Activated T-cell treated with anti-CD3 and anti-CD28 coated beads for 24 hours (primary cell): ENCODE results near the gene NUDT5.
"Not testable (repeated sequence)": the region's sequence is repeated elsewhere in the genome, so short reads cannot be mapped to it uniquely, and the experiment has no call there.

Experiments used
- DNase-seq: peaks from one replicate; pipeline ENCODE4 v3.0.0-alpha.2; 2020; ENCODE audit warnings: low read depth

The NUDT5 gene

GRCh38 chr10:12202226-12202625 is 6.5 kb upstream of the NUDT5 start:
- no peak for DNase-seq

DNA sequence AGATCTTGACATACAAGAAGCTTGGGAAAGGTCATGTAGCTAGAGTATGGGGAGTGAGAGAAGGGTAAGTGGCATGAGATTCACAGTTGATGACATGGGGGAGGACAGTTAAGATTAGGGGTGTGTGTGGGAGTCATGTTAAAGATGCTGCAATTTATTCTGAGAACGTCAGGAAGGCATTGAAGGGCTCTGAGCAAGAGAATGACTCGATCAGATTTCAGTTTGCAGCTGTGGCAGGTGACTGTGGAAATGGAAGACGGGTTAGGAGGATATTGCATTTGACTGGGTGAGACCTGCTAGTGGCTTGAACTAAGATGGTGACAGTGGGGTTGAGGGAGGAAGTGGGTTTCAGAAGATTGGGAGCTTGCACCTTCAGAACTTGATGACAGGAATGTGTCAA is 5.9 kb upstream of the NUDT5 start:
- DNase-seq: no peak

GRCh38 chr10:12200850-12201249 is 5.2 kb upstream of the NUDT5 start:
- DNase-seq: no peak

GRCh38 chr10:12198156-12198555 is 2.5 kb upstream of the NUDT5 start:
- no peak for DNase-seq

- no peak for DNase-seq
Measured at GRCh38 chr10:12196531-12197211, 980 bp upstream of the NUDT5 start.

DNA sequence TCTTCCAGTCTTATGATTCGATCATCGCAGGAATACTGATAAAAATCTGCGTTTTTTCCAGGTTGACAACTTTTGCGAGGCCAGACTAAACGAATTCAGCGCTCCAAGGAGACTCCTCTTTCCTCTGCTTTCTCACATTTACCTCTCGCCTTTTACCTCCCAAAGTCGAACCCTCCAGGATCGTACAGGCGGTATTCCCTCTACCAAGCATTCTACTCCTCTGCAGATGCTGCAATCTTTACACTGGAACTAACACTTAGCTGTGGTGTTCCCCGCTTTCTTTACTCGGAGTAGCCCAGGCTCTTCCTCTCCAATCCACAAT is 449 bp downstream of the NUDT5 start:
- no peak for DNase-seq

DNA sequence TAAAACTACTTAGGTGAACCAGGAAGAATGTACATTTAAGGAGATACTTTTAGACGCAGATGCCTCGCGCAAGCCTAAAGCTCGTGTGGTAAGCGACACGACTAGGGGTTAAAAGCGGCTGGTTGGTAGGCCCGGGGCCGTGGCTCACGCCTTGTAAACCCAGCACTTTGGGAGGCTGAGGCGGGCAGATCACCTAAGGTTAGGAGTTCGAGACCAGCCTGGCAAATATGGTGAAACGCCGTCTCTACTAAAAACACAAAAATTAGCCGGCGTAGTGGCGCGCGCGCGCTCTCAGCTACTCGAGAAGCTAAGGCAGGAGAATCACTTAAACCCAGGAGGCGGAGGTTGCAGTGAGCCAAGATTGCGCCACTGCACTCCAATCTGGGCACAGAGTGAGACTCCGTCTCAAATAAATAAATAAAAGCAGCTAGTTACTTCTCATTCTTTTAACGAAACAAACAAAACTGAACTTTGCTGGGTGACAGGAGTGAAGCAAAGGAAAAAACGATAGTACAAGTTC is 879 bp downstream of the NUDT5 start:
- no peak for DNase-seq

GRCh38 chr10:12193193-12193592 is 2.5 kb downstream of the NUDT5 start:
- no peak for DNase-seq

- no peak for DNase-seq
Measured at GRCh38 chr10:12191715-12192114, 4.0 kb downstream of the NUDT5 start.

GRCh38 chr10:12189426-12189825 is 6.3 kb downstream of the NUDT5 start:
- DNase-seq: no peak

GRCh38 chr10:12188656-12189055 is 7.0 kb downstream of the NUDT5 start:
- DNase-seq: no peak

GRCh38 chr10:12187321-12187905 is 8.3 kb downstream of the NUDT5 start:
- DNase-seq: no peak

DNA sequence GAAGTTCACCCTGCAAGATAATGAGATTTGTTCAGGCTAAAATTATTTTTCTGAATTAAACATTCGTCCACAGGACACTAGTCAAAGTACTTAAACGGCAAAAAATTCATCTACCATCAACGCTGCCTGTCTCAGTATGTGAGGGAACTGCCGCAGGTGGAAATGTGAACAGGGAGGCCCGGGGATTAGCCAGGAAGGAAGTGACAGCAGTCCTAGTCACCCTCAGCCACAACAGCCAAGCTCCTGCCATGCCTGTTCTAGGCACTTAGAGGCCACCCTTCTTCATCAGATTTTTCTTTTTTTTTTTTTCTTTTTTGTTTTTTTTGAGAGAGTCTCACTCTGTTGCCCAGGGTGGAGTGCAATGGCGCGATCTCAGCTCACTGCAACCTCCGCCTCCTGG is 9.4 kb downstream of the NUDT5 start:
- DNase-seq: no peak

- DNase-seq: no peak
Measured at GRCh38 chr10:12184165-12184564, 11.5 kb downstream of the NUDT5 start.

DNA sequence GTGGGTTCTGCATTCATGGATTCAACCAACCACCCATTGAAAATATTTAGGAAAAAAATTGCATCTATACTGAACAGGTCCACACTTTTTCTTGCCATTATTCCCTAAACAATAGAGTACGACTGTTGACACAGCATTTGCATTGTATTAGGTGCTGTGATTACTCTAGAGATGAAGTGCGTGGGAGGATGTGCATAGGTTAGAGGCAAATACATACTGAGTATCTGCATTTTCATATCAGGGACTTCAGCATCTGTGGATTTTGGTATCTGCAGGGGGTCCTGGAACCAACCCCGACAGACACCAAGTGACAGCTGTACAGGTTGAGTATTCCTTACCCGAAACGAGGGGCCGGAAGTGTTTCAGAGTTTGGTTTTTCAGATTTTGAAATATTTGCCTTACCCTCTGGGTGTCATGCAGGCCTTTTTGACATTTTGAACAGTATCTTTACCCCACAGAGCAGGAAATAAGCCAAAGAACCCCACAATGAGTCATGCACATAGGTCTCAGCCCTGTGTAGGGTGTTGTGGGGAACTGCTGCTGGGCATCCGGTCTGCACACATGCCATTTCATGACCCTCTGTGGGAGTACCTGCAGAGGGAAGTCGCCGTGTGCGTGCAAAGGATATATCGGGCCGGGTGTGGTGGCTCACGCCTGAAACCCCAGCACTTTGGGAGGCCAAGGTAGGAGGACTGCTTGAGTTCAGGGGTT is 14.5 kb downstream of the NUDT5 start:
- DNase-seq: peak; percentile 66

DNA sequence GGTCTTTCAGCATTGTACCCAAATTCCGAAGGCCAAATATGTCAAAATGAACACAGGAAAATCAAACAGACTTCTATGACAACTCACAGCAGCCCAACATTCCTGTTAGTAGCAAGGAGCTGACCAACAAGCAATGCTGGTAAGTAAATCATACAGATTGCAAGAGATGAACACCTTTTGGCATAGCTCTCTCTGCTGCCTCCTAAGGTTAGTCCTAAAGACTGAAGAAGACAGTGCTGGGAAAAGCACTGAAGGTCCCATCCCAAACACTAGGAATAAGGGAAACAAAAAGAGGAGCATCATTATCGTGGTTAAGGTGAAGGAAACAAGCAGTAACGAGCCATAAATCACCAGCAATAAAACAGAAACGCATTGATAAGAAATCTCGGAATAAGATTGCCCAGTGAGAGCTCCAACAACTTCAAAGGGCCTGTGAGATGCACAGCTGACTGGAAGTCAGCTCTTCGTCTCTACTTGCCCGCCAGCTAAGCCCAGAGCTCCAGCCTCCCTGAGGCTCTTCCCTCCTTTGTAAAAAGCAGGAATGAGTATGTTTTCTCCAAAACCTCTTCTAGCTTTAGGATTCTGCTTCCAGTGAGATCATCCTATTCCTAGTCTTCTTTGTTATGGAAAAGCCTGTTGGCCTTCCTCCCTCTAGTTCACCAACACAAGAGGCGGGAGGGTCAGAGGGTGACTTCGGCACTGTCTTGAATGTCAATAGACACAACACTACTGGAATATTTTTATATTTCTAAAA is 15.3 kb downstream of the NUDT5 start:
- no peak for DNase-seq

DNA sequence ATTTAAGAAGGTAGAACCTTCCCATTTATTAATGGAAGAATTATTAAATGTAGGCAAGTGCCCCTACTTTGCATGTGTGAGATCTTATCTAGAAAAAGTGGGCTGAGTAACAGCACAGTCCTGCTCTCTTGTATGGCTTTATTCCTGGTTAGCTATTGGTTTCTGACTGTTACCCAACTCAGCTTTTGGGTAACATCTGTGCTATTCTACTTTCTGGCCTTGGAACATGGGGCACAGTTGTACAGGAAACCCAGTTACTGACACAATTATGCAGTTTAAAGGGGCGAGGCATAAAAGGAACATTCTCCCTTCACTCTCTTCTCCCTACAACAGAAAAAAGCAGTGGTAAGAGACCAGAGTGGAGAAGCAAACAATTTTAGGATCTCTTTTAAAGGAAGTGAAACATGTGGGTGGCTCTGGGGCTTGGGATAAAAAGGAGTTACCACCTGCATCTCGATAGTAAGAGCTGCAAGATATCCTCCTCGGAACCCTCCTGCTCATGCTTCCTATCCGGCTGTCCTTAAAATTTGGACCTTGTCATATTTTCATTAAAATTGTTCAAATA is 16.0 kb downstream of the NUDT5 start:
- no peak for DNase-seq

DNA sequence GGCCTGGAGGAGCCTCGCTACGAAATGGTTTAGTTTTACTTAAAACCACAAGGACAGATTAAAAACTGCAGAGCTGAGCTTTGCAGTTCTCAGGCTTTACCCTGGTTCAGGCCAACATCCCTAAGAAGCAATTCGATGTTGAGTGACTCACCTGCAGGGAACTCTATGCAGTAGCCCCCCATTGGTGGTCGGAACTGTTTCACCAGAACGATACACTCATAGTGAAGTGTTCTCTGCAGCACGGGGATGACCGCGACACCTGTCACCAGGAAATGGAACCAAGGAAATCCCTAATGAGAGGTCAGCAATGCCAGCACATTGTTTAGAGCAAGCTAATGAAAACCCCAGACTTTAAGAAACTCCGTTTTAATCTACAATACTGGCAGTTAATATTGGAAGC is 18.0 kb downstream of the NUDT5 start:
- no peak for DNase-seq

DNA sequence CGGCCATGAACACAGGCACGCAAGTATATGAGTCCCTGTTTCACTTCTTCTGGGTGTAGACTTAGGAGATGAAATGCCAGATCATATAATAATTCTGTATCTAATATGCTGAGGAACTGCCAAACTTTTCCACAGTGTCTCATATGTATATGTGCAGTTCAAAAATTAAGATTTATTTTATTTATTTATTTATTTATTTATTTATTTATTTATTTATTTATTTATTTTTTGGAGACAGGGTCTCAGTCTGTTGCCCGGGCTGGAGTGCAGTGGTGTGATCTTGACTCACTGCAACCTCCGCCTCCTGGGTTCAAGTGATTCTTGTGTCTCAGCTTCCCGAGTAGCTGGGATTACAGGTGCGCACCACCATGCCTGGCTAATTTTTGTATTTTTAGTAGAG is 24.2 kb downstream of the NUDT5 start:
- not testable (repeated sequence) for DNase-seq

GRCh38 chr10:12165999-12166775 is 29.5 kb downstream of the NUDT5 start:
- DNase-seq: no peak

DNA sequence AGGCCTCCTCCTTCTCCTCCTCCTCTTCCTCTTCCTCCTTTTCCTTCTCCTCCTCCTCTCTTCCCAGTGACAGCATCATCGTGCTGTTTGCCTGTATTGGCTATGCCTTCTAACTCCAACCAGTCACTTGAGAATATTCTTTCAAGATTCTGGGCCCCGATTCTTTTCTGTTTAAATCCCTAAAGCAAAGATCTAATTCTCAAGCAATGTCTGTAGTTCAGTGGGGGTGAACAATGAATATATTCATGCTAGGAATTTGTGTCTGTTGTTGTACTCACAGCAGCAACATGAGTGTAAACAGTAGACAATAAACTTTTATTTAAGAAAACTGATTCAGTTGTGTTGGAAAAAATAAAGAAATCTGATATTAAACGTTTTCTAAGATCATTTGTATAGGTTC is 30.7 kb downstream of the NUDT5 start:
- no peak for DNase-seq

DNA sequence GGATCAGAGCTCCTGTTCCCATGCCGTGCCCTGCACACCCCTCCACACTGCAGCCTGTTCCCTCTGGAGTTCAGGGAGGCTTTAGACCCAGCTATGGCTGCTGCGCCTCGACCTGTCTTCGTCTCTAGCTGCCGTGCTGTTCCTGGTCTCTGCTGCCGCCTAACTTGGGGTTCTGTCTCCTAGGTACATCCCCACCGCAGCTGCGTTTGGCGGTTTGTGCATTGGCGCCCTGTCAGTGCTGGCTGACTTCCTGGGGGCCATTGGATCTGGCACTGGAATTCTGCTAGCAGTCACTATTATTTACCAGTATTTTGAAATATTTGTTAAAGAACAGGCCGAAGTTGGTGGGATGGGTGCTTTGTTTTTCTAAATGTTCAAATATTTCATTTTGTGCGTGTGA is 31.6 kb downstream of the NUDT5 start:
- DNase-seq: no peak
